Erythroblast (primary cell): Measurements from ENCODE around the gene CPXM2.

Experiments
- GATA1 ChIP-seq: IDR thresholded peaks from 2 replicates; pipeline ENCODE4 v1.6.1; 2011; ENCODE audit warnings: low read depth, mild to moderate bottlenecking, control low read depth, low read length, moderate library complexity
- POLR2A ChIP-seq: IDR thresholded peaks from 2 replicates; pipeline ENCODE4 v1.6.1; 2011; ENCODE audit warnings: mild to moderate bottlenecking, low read length

GRCh38 chr10:123718544-123719060 lies 173.0 kb downstream of the CPXM2 start:
- TF ChIP-seq POLR2A (no peak), GATA1 (no peak)
